ENCODE results near the gene PPM1F.

DNA sequence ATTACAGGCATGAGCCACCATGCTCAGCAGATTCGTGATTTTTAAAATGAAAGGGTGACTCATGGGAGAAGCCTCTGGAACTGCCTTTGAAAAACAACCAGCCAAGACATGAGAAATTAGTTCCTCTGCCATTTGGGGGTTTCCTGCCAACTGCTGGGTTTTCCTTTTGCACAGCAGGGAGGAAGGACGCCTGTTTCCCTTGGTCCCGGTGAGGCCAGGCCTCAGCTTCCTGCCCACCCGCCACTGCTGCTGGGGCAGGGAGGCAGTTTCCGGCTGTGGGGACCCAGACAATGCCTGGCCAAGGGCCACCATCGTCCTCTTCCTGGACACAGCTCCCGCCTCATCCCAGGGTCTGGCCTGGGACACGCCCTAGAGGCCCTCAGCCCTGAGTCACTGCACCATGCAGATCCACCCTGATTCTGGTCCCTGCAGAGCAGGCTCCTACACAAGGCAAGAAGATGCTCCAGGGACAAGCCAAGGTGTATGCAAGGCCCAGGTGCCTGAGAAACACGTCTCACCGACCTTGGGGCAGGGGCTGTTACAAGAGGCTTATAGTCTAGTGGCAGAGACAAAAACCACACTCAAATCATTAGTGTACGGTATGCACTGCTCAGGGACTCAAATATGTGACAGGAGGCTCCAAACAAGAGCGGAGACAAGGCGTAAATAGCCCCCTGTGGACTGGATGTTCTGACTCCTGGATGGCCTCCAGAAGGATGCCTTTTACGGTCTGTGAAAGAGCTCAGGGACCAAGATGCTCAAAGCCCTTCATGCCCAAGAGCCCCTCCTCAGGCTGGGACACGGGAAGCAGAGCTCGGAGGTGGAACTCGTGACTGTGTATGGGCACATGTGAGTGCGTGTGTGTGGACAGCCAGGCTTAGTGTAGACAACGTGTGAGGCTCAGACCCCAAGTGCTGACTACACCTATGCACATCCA, 10.0 kb downstream of the PPM1F start:
- TF ChIP-seq, protein P1, sequence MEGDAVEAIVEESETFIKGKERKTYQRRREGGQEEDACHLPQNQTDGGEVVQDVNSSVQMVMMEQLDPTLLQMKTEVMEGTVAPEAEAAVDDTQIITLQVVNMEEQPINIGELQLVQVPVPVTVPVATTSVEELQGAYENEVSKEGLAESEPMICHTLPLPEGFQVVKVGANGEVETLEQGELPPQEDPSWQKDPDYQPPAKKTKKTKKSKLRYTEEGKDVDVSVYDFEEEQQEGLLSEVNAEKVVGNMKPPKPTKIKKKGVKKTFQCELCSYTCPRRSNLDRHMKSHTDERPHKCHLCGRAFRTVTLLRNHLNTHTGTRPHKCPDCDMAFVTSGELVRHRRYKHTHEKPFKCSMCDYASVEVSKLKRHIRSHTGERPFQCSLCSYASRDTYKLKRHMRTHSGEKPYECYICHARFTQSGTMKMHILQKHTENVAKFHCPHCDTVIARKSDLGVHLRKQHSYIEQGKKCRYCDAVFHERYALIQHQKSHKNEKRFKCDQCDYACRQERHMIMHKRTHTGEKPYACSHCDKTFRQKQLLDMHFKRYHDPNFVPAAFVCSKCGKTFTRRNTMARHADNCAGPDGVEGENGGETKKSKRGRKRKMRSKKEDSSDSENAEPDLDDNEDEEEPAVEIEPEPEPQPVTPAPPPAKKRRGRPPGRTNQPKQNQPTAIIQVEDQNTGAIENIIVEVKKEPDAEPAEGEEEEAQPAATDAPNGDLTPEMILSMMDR (optimal IDR thresholded peaks at IDR 0.05 in 1 of 3, IDR thresholded peaks at IDR 0.05 in 1 of 3, conservative IDR thresholded peaks at IDR 0.05 in 1 of 3; ENCODE audit: extremely low read depth in 1 of 3, insufficient read depth in 2 of 3, low read length in 3 of 3): no peak
- no peak for TF ChIP-seq EZH2 (IDR thresholded peaks at IDR 0.05; ENCODE audit: low read length)

Measured in keratinocyte (primary cell).